Endothelial cell of umbilical vein (primary cell): ENCODE data around the gene USP17L18. TPM values are rescaled to one million over a fixed set of nuclear protein-coding genes. Genes with fewer than 3 reads are reported as not detected.
A peak's percentile ranks its signal among the peaks of the same experiment; 100 is the strongest.
"Not testable (repeated sequence)": the region's sequence is repeated elsewhere in the genome, so short reads cannot be mapped to it uniquely, and the experiment has no call there.

ENCODE experiments used
- BruUV-seq: library from RNA; stranded (reverse); fragments of 400-500 nt; replicated peaks from 2 replicates; lab custom pipeline; 2021; lab: Mats Ljungman, UMichigan
- CTCF ChIA-PET: fragments of 300-600, 350-600 bp; sonication (Branson Sonifier 250); formaldehyde crosslinking; loops from one replicate; lab custom pipeline; 2021; ENCODE audit warnings: antibody characterized with exemption, inconsistent platforms; lab: Charles Lee
- POLR2A ChIA-PET: fragments of 300-600, 350-600 bp; sonication (Branson Sonifier 250); formaldehyde crosslinking; loops from one replicate; lab custom pipeline; 2021; ENCODE audit warnings: antibody characterized with exemption, inconsistent platforms; lab: Charles Lee
- DNase-seq: peaks from one replicate; pipeline ENCODE4 v3.0.0-alpha.2; 2011; ENCODE audit warnings: low read depth, low spot score
- FAIRE-seq: peaks from 2 replicates; lab custom pipeline; 2011; peaks lifted over from hg19 to GRCh38; lab: Jason Lieb, UNC
- H2AFZ ChIP-seq: 2 replicates; pipeline ENCODE4 v1.6.0; 2012; ENCODE audit warnings: low read depth, low read length, control low read depth, inconsistent platforms
- H3K27ac ChIP-seq: 2 replicates; pipeline ENCODE4 v1.5.1; 2011; ENCODE audit warnings: low read depth, mild to moderate bottlenecking, control low read depth, low read length, moderate library complexity; ENCODE audit not compliant: insufficient read depth
- H3K27me3 ChIP-seq, 2 experiments: 2 replicates each; pipeline versions ENCODE4 v1.6.0 to v1.6.1; 2011; ENCODE audit warnings: low read length in 2 of 2, mixed read lengths in 1 of 2; ENCODE audit not compliant: control insufficient read depth in 2 of 2, insufficient read depth in 2 of 2
- H3K36me3 ChIP-seq, 2 experiments: 2 replicates in 1 of 2; 3 replicates in 1 of 2; pipeline ENCODE4 v1.5.1; 2011; ENCODE audit warnings: low read length in 2 of 2, mild to moderate bottlenecking in 1 of 2, moderate library complexity in 1 of 2; ENCODE audit not compliant: control insufficient read depth in 2 of 2, insufficient read depth in 2 of 2; ENCODE audit errors: extremely low read depth in 1 of 2
- H3K4me1 ChIP-seq: 3 replicates; pipeline ENCODE4 v1.5.1; 2011; ENCODE audit warnings: mild to moderate bottlenecking, low read length; ENCODE audit not compliant: control insufficient read depth, insufficient read depth; ENCODE audit errors: extremely low read depth
- H3K4me2 ChIP-seq: 2 replicates; pipeline ENCODE4 v1.6.1; 2011; ENCODE audit warnings: low read length, control low read depth, mixed read lengths; ENCODE audit not compliant: insufficient read depth
- H3K4me3 ChIP-seq, 3 experiments: fragments of 200-600 bp in 1 of 3; sonication (generic), shearing (Covaris generic) in 1 of 3; replicated peaks in 1 of 3; 2 replicates each; pipeline ENCODE4 v1.5.1; 2011 to 2016; ENCODE audit warnings: control low read depth in 3 of 3, low read length in 3 of 3, mild to moderate bottlenecking in 2 of 3, inconsistent platforms in 1 of 3, low read depth in 1 of 3, moderate library complexity in 1 of 3; ENCODE audit not compliant: insufficient read depth in 1 of 3
- H3K79me2 ChIP-seq: 2 replicates; pipeline ENCODE4 v1.6.0; 2012; ENCODE audit warnings: low read length, inconsistent platforms; ENCODE audit not compliant: control insufficient read depth, insufficient read depth
- H3K9ac ChIP-seq: replicated peaks from 2 replicates; pipeline ENCODE3; 2011; ENCODE audit warnings: low read length, control low read depth; ENCODE audit not compliant: insufficient read depth; ENCODE audit errors: extremely low read depth
- H3K9me1 ChIP-seq: replicated peaks from 3 replicates; pipeline ENCODE4 v1.6.0; 2011; ENCODE audit warnings: mild to moderate bottlenecking, low read length; ENCODE audit not compliant: control insufficient read depth, insufficient read depth; ENCODE audit errors: extremely low read depth
- H3K9me3 ChIP-seq: replicated peaks from 2 replicates; pipeline ENCODE4 v1.5.1; 2012; ENCODE audit warnings: low read length, inconsistent platforms; ENCODE audit not compliant: control insufficient read depth, insufficient read depth
- H4K20me1 ChIP-seq: replicated peaks from 2 replicates; pipeline ENCODE3; 2011; ENCODE audit warnings: mild to moderate bottlenecking, low read length; ENCODE audit not compliant: control insufficient read depth, insufficient read depth; ENCODE audit errors: extremely low read depth
- dilution Hi-C: fragments of 300-500 bp; cut with MboI; formaldehyde crosslinking; loops from one replicate; pipeline ENCODE4 v1.15.0; 2019; ENCODE audit warnings: low sequenced_read_pairs; ENCODE audit not compliant: extremely low pct_ligation_motif_present
- intact Hi-C: fragments of 100-400 bp; cut with micrococcal nuclease; formaldehyde crosslinking; loops from one replicate; pipeline ENCODE4 v1.10.0; 2022
- polyA plus RNA-seq, 4 experiments: library from polyadenylated mRNA; depleted of rRNA in 3 of 4; stranded (reverse) in 3 of 4; unstranded in 1 of 4; fragments of >200 nt; gene quantifications; 2 replicates each; pipeline versions ENCODE4 v1.2.1 to v1.2.3, GENCODE V29; 2011 to 2012; ENCODE audit warnings: missing spikeins in 1 of 4
- total RNA-seq: library from RNA; stranded (reverse); gene quantifications from 2 replicates; pipeline ENCODE4 v1.2.3, GENCODE V29; 2021

Gene USP17L18
- total and polyA plus RNA-seq, 2 donors (not counting 3 experiments of a cell fraction or from before 2014, with no cell fraction given) = not detected

GRCh38 chr4:9238461-9238860, 10.0 kb upstream of the USP17L18 start:
- intact Hi-C loops, H3K4me1 ChIP-seq, H3K27me3 ChIP-seq, H3K9me3 ChIP-seq, H3K27ac ChIP-seq, BruUV-seq, H3K9me1 ChIP-seq, H2AFZ ChIP-seq, H3K79me2 ChIP-seq, H4K20me1 ChIP-seq, H3K4me3 ChIP-seq, CTCF ChIA-PET, H3K36me3 ChIP-seq, H3K9ac ChIP-seq, H3K4me2 ChIP-seq, POLR2A ChIA-PET, FAIRE-seq, dilution Hi-C loops: not testable (repeated sequence)
- peak; percentile 0 for DNase-seq

- DNase-seq, H3K4me1 ChIP-seq, H3K36me3 ChIP-seq, BruUV-seq, POLR2A ChIA-PET, H3K9me3 ChIP-seq, dilution Hi-C loops, H3K9ac ChIP-seq, H3K27ac ChIP-seq, H4K20me1 ChIP-seq, CTCF ChIA-PET, FAIRE-seq, H3K27me3 ChIP-seq, intact Hi-C loops, H3K79me2 ChIP-seq, H3K4me2 ChIP-seq, H3K4me3 ChIP-seq, H3K9me1 ChIP-seq, H2AFZ ChIP-seq: not testable (repeated sequence)
These were observed 4.9 kb upstream of the USP17L18 start, which contains the start of gene USP17L17 for GRCh38 chr4:9243579-9243978. Gene USP17L17, plus strand, starts transcription at chr4:9243879. Its CDS starts 0 bp downstream, at chr4:9243879.

- H3K4me3 ChIP-seq, dilution Hi-C loops, H3K9me1 ChIP-seq, H2AFZ ChIP-seq, BruUV-seq, DNase-seq, POLR2A ChIA-PET, H3K4me2 ChIP-seq, H4K20me1 ChIP-seq, H3K27me3 ChIP-seq, intact Hi-C loops, CTCF ChIA-PET, H3K36me3 ChIP-seq, H3K9me3 ChIP-seq, H3K27ac ChIP-seq, FAIRE-seq, H3K79me2 ChIP-seq, H3K9ac ChIP-seq, H3K4me1 ChIP-seq: not testable (repeated sequence)
These were observed 4.6 kb downstream of the USP17L18 start, which contains the start of gene USP17L19 for GRCh38 chr4:9253078-9253477. Gene USP17L19, plus strand, starts transcription at chr4:9253378. Its CDS starts 0 bp downstream, at chr4:9253378.

GRCh38 chr4:9257824-9258223, 9.4 kb downstream of the USP17L18 start, which contains the start of gene USP17L20:
Gene USP17L20, plus strand, starts transcription at chr4:9258124. Its CDS starts 0 bp downstream, at chr4:9258124.
- CTCF ChIA-PET, FAIRE-seq, H3K9me1 ChIP-seq, H3K36me3 ChIP-seq, H3K9me3 ChIP-seq, H4K20me1 ChIP-seq, BruUV-seq, DNase-seq, H3K4me2 ChIP-seq, H3K79me2 ChIP-seq, H3K27me3 ChIP-seq, H3K27ac ChIP-seq, POLR2A ChIA-PET, dilution Hi-C loops, H3K4me3 ChIP-seq, H3K9ac ChIP-seq, H3K4me1 ChIP-seq, intact Hi-C loops, H2AFZ ChIP-seq: not testable (repeated sequence)
